Mononuclear cell (primary cell): ENCODE results near the gene TRIM45. TPM values are rescaled to one million over a fixed set of nuclear protein-coding genes. Genes with fewer than 3 reads are reported as not detected.

ENCODE experiments used
- H3K27me3 ChIP-seq: 2 replicates; pipeline ENCODE4 v1.6.0; 2011; ENCODE audit warnings: low read length, control low read depth; ENCODE audit not compliant: insufficient read depth
- H3K4me1 ChIP-seq: 2 replicates; pipeline ENCODE4 v1.5.1; 2011; ENCODE audit warnings: mild to moderate bottlenecking, low read length, control low read depth; ENCODE audit not compliant: insufficient read depth
- H3K4me3 ChIP-seq: 2 replicates; pipeline ENCODE4 v1.5.1; 2011; ENCODE audit warnings: mild to moderate bottlenecking, low read length, moderate library complexity
- H3K9me3 ChIP-seq: 2 replicates; pipeline ENCODE4 v1.5.1; 2011; ENCODE audit warnings: low read depth, mild to moderate bottlenecking, control low read depth, low read length
- total RNA-seq: library from RNA; depleted of rRNA; stranded (reverse); fragments of >200 nt; gene quantifications from one replicate; pipeline ENCODE4 v1.2.3, GENCODE V29; 2012

The TRIM45 gene
- total RNA-seq, 1 donor = 0.21 TPM

DNA sequence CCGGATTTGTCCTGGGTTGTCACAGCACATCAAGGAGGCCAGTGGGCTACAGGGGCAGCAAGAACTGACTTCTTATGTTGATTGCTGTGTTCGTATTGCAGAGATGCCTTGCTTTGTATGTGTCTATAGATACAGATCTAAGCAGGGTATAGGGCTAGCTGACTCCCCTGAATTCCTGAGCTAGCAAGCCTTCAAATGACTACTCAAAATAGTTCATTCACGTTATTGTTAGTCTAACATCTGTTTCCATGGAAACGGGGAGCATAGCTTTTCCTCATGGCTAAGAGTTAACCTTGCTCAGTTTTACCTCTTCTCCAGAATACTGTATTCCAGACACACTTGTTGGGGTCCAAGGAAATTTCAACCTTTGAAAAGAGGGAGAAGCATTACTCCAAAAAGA, 24.1 kb downstream of the TRIM45 start:
- Histone ChIP-seq H3K4me3 (no peak overlapping the region), H3K27me3 (no peaks in the 10 kb centered on the region), H3K4me1 (no peaks in the 10 kb centered on the region), H3K9me3 (no peaks in the 10 kb centered on the region)

- no peak overlapping the region for H3K4me3 ChIP-seq
- no peaks in the 10 kb centered on the region for H3K9me3 ChIP-seq
- H3K4me1 ChIP-seq = no peaks in the 10 kb centered on the region
- no peaks in the 10 kb centered on the region for H3K27me3 ChIP-seq
Observed at GRCh38 chr1:117096951-117097408, 24.6 kb downstream of the TRIM45 start.

GRCh38 chr1:117094841-117095604, 26.5 kb downstream of the TRIM45 start:
- no peak overlapping the region for H3K4me3 ChIP-seq
- no peaks in the 10 kb centered on the region for H3K9me3 ChIP-seq
- no peaks in the 10 kb centered on the region for H3K4me1 ChIP-seq
- no peaks in the 10 kb centered on the region for H3K27me3 ChIP-seq

GRCh38 chr1:117093870-117094621, 27.5 kb downstream of the TRIM45 start:
- no peaks in the 10 kb centered on the region for H3K27me3 ChIP-seq
- H3K9me3 ChIP-seq = no peaks in the 10 kb centered on the region
- H3K4me1 ChIP-seq = no peaks in the 10 kb centered on the region
- no peak overlapping the region for H3K4me3 ChIP-seq

GRCh38 chr1:117093091-117093534, 28.4 kb downstream of the TRIM45 start:
- Histone ChIP-seq H3K4me3 (no peak overlapping the region), H3K9me3 (no peaks in the 10 kb centered on the region), H3K27me3 (no peaks in the 10 kb centered on the region), H3K4me1 (no peaks in the 10 kb centered on the region)

DNA sequence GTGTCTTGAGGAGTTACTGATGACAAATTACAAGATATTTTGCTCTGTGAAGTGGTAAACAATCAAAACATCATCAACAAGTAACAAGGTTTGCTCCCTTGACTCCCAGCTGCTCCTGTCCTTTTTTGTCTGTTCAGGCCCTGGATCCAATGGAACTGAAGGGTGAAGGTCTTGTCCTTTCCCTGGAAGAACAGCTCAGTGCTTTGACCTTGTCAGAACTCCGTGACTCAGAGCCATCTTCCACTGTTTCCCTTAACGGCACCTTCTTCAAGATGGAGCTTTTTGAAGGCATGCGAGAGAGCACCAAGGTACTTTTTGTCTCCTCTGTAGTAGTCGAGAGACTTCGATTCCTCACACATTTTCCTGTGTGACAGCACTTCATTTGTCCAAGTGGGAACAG, 29.0 kb downstream of the TRIM45 start:
- Histone ChIP-seq H3K4me3 (no peak overlapping the region), H3K27me3 (no peaks in the 10 kb centered on the region), H3K9me3 (no peaks in the 10 kb centered on the region), H3K4me1 (no peaks in the 10 kb centered on the region)

DNA sequence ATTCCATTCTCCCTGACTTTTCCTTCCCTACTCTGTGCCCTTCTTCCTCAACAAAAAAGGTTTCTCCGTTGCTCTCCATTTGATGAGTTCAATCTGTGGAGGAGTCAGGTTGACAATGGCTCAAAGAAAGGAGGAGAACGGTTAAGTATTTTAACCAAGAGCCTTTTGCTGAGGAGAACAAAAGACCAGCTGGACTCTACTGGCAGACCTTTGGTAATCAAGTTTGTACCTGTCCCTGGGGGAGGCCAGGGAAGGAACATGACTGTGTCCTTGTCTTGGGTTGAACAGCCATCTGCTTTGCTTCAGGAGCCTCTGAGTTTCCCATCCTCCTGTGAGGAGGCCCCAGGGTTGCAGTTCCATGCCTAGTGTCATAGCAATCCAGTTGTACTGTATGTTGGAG, 31.6 kb downstream of the TRIM45 start:
- Histone ChIP-seq H3K4me3 (no peak overlapping the region), H3K9me3 (no peaks in the 10 kb centered on the region), H3K4me1 (no peaks in the 10 kb centered on the region), H3K27me3 (no peaks in the 10 kb centered on the region)

GRCh38 chr1:117087686-117088085, 33.9 kb downstream of the TRIM45 start:
- no peaks in the 10 kb centered on the region for H3K27me3 ChIP-seq
- no peaks in the 10 kb centered on the region for H3K9me3 ChIP-seq
- no peak overlapping the region for H3K4me3 ChIP-seq
- no peaks in the 10 kb centered on the region for H3K4me1 ChIP-seq

DNA sequence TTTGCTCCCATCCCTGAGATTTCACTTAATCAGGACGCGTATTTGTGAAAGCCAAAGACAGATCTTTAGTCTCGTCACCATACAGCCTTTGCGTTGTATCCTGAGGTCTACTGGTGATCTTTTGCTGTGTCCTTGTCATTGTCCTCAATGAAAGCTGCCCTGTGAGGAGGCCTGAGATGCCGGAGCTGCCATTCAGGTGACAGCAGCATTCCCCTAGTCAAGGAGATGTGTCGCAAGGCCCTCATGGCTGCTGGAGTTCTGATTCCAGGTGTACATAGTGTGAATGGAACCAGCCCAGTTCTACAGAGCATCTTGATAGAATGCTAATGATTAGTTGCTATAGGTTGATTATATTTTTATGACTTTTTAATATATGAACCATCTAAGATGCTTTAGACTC, 37.3 kb downstream of the TRIM45 start:
- Histone ChIP-seq H3K27me3 (no peaks in the 10 kb centered on the region), H3K9me3 (no peaks in the 10 kb centered on the region), H3K4me3 (no peak overlapping the region), H3K4me1 (no peaks in the 10 kb centered on the region)

GRCh38 chr1:117079737-117080136, 41.8 kb downstream of the TRIM45 start:
- H3K27me3 ChIP-seq = no peaks in the 10 kb centered on the region
- no peak overlapping the region for H3K4me3 ChIP-seq
- H3K9me3 ChIP-seq = no peaks in the 10 kb centered on the region
- H3K4me1 ChIP-seq = no peaks in the 10 kb centered on the region

- H3K27me3 ChIP-seq = no peaks in the 10 kb centered on the region
- no peaks in the 10 kb centered on the region for H3K9me3 ChIP-seq
- H3K4me3 ChIP-seq = no peak overlapping the region
- no peaks in the 10 kb centered on the region for H3K4me1 ChIP-seq
Observed at GRCh38 chr1:117077267-117077666, 44.3 kb downstream of the TRIM45 start.

DNA sequence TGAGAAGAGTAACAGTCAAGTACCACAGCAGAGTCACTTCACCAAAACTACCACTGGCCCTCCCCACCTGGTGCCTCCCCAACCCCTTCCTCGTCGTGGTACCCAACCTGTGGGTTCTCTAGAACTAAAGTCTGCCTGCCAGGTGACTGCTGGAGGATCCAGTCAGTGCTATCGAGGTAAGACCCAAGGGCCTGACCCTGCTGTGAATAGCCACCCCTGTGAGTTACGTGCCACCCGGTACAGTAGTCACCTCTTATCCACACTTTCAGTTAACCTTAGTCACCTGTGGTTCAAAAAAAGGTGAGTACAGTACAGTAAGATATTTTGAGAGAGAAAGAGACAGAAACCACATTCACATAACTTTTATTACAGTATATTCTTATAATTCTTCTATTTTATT, 44.9 kb downstream of the TRIM45 start:
- Histone ChIP-seq H3K4me3 (no peak overlapping the region), H3K9me3 (no peaks in the 10 kb centered on the region), H3K27me3 (no peaks in the 10 kb centered on the region), H3K4me1 (no peaks in the 10 kb centered on the region)

DNA sequence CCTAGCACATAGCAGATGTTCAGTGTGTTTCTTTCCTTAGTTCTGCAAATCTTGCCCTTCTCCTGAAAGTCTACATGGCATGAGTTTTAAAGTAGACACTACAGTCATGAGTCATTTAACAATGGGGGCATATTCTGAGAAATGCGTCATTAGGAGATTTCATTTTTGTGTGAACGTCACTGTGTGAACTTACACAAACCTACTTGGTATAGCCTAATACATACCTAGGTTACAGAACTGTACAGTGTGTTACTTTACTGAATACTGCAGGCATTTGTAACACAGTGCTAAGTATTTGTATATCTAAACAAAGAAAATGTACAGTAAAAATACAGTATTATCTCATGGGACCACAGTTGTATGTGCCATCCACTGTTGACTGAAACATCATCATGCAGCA, 51.4 kb downstream of the TRIM45 start:
- H3K9me3 ChIP-seq = no peaks in the 10 kb centered on the region
- no peak overlapping the region for H3K4me3 ChIP-seq
- H3K27me3 ChIP-seq = no peaks in the 10 kb centered on the region
- no peaks in the 10 kb centered on the region for H3K4me1 ChIP-seq

GRCh38 chr1:117069220-117069844, 52.2 kb downstream of the TRIM45 start:
- no peaks in the 10 kb centered on the region for H3K9me3 ChIP-seq
- no peaks in the 10 kb centered on the region for H3K27me3 ChIP-seq
- no peaks in the 10 kb centered on the region for H3K4me1 ChIP-seq
- no peak overlapping the region for H3K4me3 ChIP-seq

GRCh38 chr1:117068580-117068979, 53.0 kb downstream of the TRIM45 start:
- Histone ChIP-seq H3K27me3 (no peaks in the 10 kb centered on the region), H3K9me3 (no peaks in the 10 kb centered on the region), H3K4me1 (no peaks in the 10 kb centered on the region), H3K4me3 (no peak overlapping the region)
